ENCODE measurements around the gene IFNA8. TPM values are rescaled to one million over a fixed set of nuclear protein-coding genes. Genes with fewer than 3 reads are reported as not detected.
A peak's percentile ranks its signal among the peaks of the same experiment; 100 is the strongest.
"Not testable (repeated sequence)": the region's sequence is repeated elsewhere in the genome, so short reads cannot be mapped to it uniquely, and the experiment has no call there.

IFNA8 gene
- polyA plus RNA-seq (ENCODE audit: insufficient read length in 3 of 3) = not detected
- long read RNA-seq, donor 1 = 0 reads
- long read RNA-seq, donor 2 = 0 reads
- long read RNA-seq, donor 3 = 0 reads
- long read RNA-seq, donor 4 = 0 reads
- long read RNA-seq, donor 5 = 0 reads
- long read RNA-seq, donor 6 = 0 reads
- long read RNA-seq, donor 7 = 0 reads
- long read RNA-seq, donor 8 = 0 reads
- long read RNA-seq, donor 9 = 0 reads
- long read RNA-seq, donor 10 = 0 reads
- long read RNA-seq, donor 11 = 0 reads
- long read RNA-seq, donor 12 = 0 reads
- long read RNA-seq, donor 13 = 0 reads
- long read RNA-seq, donor 14 = 0 reads
- long read RNA-seq, donor 15 = 0 reads
- long read RNA-seq, donor 16 = 0 reads

GRCh38 chr9:21408817-21409216 lies at the start of gene IFNA8:
TSS of gene IFNA8 (plus strand) at chr9:21409117. CDS start at chr9:21409177, 60 bp downstream.
- DNase-seq (ENCODE audit: extremely low read depth in 1 of 11, low read depth in 9 of 11, low spot score in 4 of 11) = no peak

- DNase-seq (ENCODE audit: extremely low read depth in 1 of 11, low read depth in 9 of 11, low spot score in 4 of 11) = no peak
Measured at GRCh38 chr9:21362287-21362686, 46.6 kb upstream of the IFNA8 start.

GRCh38 chr9:21367169-21367568 lies 41.7 kb upstream of the IFNA8 start:
- DNase-seq (ENCODE audit: extremely low read depth in 1 of 11, low read depth in 9 of 11, low spot score in 4 of 11) = not testable (repeated sequence)

- no peak for DNase-seq (ENCODE audit: extremely low read depth in 1 of 11, low read depth in 9 of 11, low spot score in 4 of 11)
Measured at GRCh38 chr9:21367957-21368356, 41.0 kb upstream of the IFNA8 start, which contains the start of gene IFNA13. TSS of gene IFNA13 (minus strand) at chr9:21368057. CDS start at chr9:21368010, 47 bp downstream.

- not testable (repeated sequence) for DNase-seq (ENCODE audit: extremely low read depth in 1 of 11, low read depth in 9 of 11, low spot score in 4 of 11)
Measured at GRCh38 chr9:21371467-21371866, 37.5 kb upstream of the IFNA8 start.

GRCh38 chr9:21381448-21382339 lies 27.2 kb upstream of the IFNA8 start:
- DNase-seq (ENCODE audit: extremely low read depth in 1 of 11, low read depth in 9 of 11, low spot score in 4 of 11) = no peak

GRCh38 chr9:21383627-21384026 lies 25.3 kb upstream of the IFNA8 start:
- DNase-seq (ENCODE audit: extremely low read depth in 1 of 11, low read depth in 9 of 11, low spot score in 4 of 11) = no peak

- DNase-seq (ENCODE audit: extremely low read depth in 1 of 11, low read depth in 9 of 11, low spot score in 4 of 11) = no peak
Measured at GRCh38 chr9:21385131-21385670, 23.7 kb upstream of the IFNA8 start, which contains the start of gene IFNA2. TSS of gene IFNA2 (minus strand) at chr9:21385398. CDS start at chr9:21385329, 69 bp downstream.

GRCh38 chr9:21392270-21392669 lies 16.6 kb upstream of the IFNA8 start:
- no peak for DNase-seq (ENCODE audit: extremely low read depth in 1 of 11, low read depth in 9 of 11, low spot score in 4 of 11)

- peak in 7 of 11 donors; percentile 23 to 51 (median 34) for DNase-seq (ENCODE audit: extremely low read depth in 1 of 11, low read depth in 9 of 11, low spot score in 4 of 11)
Measured at GRCh38 chr9:21395778-21396717, 12.9 kb upstream of the IFNA8 start.

GRCh38 chr9:21398955-21399489 lies 9.9 kb upstream of the IFNA8 start:
- DNase-seq (ENCODE audit: extremely low read depth in 1 of 11, low read depth in 9 of 11, low spot score in 4 of 11) = no peak

GRCh38 chr9:21399956-21400355 lies 9.0 kb upstream of the IFNA8 start:
- no peak for DNase-seq (ENCODE audit: extremely low read depth in 1 of 11, low read depth in 9 of 11, low spot score in 4 of 11)

- DNase-seq (ENCODE audit: extremely low read depth in 1 of 11, low read depth in 9 of 11, low spot score in 4 of 11) = peak in 1 of 11 donors; percentile 20
Measured at GRCh38 chr9:21402386-21403251, 6.3 kb upstream of the IFNA8 start.

GRCh38 chr9:21404146-21404545 lies 4.8 kb upstream of the IFNA8 start:
- DNase-seq (ENCODE audit: extremely low read depth in 1 of 11, low read depth in 9 of 11, low spot score in 4 of 11) = no peak

GRCh38 chr9:21412107-21412506 lies 3.2 kb downstream of the IFNA8 start:
- no peak for DNase-seq (ENCODE audit: extremely low read depth in 1 of 11, low read depth in 9 of 11, low spot score in 4 of 11)

GRCh38 chr9:21413151-21413550 lies 4.2 kb downstream of the IFNA8 start:
- no peak for DNase-seq (ENCODE audit: extremely low read depth in 1 of 11, low read depth in 9 of 11, low spot score in 4 of 11)

GRCh38 chr9:21413624-21414023 lies 4.7 kb downstream of the IFNA8 start:
- DNase-seq (ENCODE audit: extremely low read depth in 1 of 11, low read depth in 9 of 11, low spot score in 4 of 11) = no peak
